SH-SY5Y (cell line): ENCODE data around the gene MTUS2.

ENCODE experiments used
- GATA2 ChIP-seq: IDR thresholded peaks from 2 replicates; pipeline ENCODE4 v1.6.1; 2011; ENCODE audit warnings: mild to moderate bottlenecking, low read depth, low read length
- GATA3 ChIP-seq: IDR thresholded peaks from 2 replicates; pipeline ENCODE4 v1.6.1; 2011; ENCODE audit warnings: low read depth, mild to moderate bottlenecking, low read length, moderate library complexity

GRCh38 chr13:29535663-29536655 lies 715.8 kb downstream of the MTUS2 start:
- no peak for TF ChIP-seq GATA2
- no peak for TF ChIP-seq GATA3
